ENCODE data around the gene MKRN2.
A peak's percentile ranks its signal among the peaks of the same experiment; 100 is the strongest.
"Not testable (repeated sequence)": the region's sequence is repeated elsewhere in the genome, so short reads cannot be mapped to it uniquely, and the experiment has no call there.

The MKRN2 gene

GRCh38 chr3:12556690-12557472 is at the start of gene MKRN2:
Gene MKRN2 (plus strand): TSS chr3:12557087. CDS start chr3:12557151, 64 bp downstream.
- DNase-seq: peak; percentile 55

- no peak for DNase-seq
Measured at GRCh38 chr3:12507591-12508281, 49.2 kb upstream of the MKRN2 start.

- no peak for DNase-seq
Measured at GRCh38 chr3:12508291-12508700, 48.6 kb upstream of the MKRN2 start.

GRCh38 chr3:12509466-12509865 is 47.4 kb upstream of the MKRN2 start:
- DNase-seq: no peak

GRCh38 chr3:12512534-12513118 is 44.3 kb upstream of the MKRN2 start:
- DNase-seq: no peak

- no peak for DNase-seq
Measured at GRCh38 chr3:12513694-12514446, 43.0 kb upstream of the MKRN2 start.

- no peak for DNase-seq
Measured at GRCh38 chr3:12515631-12516030, 41.3 kb upstream of the MKRN2 start.

GRCh38 chr3:12516873-12517272 is 40.0 kb upstream of the MKRN2 start:
- no peak for DNase-seq

- DNase-seq: no peak
Measured at GRCh38 chr3:12518261-12519028, 38.4 kb upstream of the MKRN2 start.

GRCh38 chr3:12521010-12521409 is 35.9 kb upstream of the MKRN2 start:
- no peak for DNase-seq

GRCh38 chr3:12522721-12523120 is 34.2 kb upstream of the MKRN2 start:
- no peak for DNase-seq

- no peak for DNase-seq
Measured at GRCh38 chr3:12527757-12528143, 29.1 kb upstream of the MKRN2 start.

- no peak for DNase-seq
Measured at GRCh38 chr3:12532182-12532581, 24.7 kb upstream of the MKRN2 start.

GRCh38 chr3:12536423-12536822 is 20.5 kb upstream of the MKRN2 start:
- DNase-seq: no peak

GRCh38 chr3:12541625-12542024 is 15.3 kb upstream of the MKRN2 start:
- DNase-seq: no peak

GRCh38 chr3:12543497-12543896 is 13.4 kb upstream of the MKRN2 start:
- not testable (repeated sequence) for DNase-seq

GRCh38 chr3:12544652-12545472 is 12.0 kb upstream of the MKRN2 start:
- DNase-seq: no peak

- DNase-seq: peak; percentile 38
Measured at GRCh38 chr3:12545473-12545791, 11.5 kb upstream of the MKRN2 start, which contains the start of gene MKRN2OS. Gene MKRN2OS (minus strand): TSS chr3:12545499. CDS start chr3:12545464, 35 bp downstream.

- no peak for DNase-seq
Measured at GRCh38 chr3:12549971-12550760, 6.7 kb upstream of the MKRN2 start.

GRCh38 chr3:12553921-12554391 is 2.9 kb upstream of the MKRN2 start:
- no peak for DNase-seq

- DNase-seq: no peak
Measured at GRCh38 chr3:12556314-12556689, 585 bp upstream of the MKRN2 start.

All from NCI-H510A (cell line).